ENCODE data around the gene CPNE8.

DNA sequence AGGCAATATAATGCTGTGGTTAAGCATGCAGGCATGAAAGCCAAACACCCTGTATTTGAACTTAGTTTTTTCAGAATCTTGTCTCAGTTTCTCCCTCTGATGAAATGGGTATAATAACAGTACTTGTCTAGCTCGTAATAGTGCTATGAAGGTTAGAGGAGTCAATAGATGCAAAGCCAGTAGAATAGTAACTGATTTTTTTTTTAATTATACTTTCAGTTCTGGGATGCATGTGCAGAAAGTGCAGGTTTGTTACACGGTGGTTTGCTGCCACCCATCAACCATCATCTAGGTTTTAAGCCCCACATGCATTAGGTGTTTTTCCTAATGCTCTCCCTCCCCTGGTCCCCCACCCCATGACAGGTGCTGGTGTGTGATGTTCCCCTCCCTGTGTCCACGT, 87.4 kb downstream of the CPNE8 start:
- TF ChIP-seq, protein P1, sequence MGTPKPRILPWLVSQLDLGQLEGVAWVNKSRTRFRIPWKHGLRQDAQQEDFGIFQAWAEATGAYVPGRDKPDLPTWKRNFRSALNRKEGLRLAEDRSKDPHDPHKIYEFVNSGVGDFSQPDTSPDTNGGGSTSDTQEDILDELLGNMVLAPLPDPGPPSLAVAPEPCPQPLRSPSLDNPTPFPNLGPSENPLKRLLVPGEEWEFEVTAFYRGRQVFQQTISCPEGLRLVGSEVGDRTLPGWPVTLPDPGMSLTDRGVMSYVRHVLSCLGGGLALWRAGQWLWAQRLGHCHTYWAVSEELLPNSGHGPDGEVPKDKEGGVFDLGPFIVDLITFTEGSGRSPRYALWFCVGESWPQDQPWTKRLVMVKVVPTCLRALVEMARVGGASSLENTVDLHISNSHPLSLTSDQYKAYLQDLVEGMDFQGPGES (IDR thresholded peaks at IDR 0.05) = no peak
- no peak for TF ChIP-seq RAD21 (IDR thresholded peaks at IDR 0.05; ENCODE audit: insufficient read depth, low read depth, low read length)
